Right ventricle myocardium inferior (tissue), 1 donor: Measurements from ENCODE around the gene COX18. TPM values are rescaled to one million over a fixed set of nuclear protein-coding genes. Genes with fewer than 3 reads are reported as not detected.

Source experiments
- ATAC-seq: fragments of 200-7000 bp; cut with Tn5 transposase; one replicate; pipeline ENCODE4 v1.9.1; 2020; ENCODE audit warnings: mild to moderate bottlenecking, moderate library complexity
- DNase-seq: peaks from one replicate; pipeline ENCODE4 v3.0.0; 2021; ENCODE audit errors: missing footprints
- intact Hi-C: fragments of 100-400 bp; cut with DNase I; formaldehyde crosslinking; loops from one replicate; pipeline ENCODE4 v1.11.0; 2022
- long read RNA-seq: library from polyadenylated mRNA; unstranded; transcript quantifications from one replicate; pipeline ENCODE4 v2.0.0, GENCODE V29; 2021
- total RNA-seq: library from RNA; stranded (reverse); fragmentation: NEBNext Ultra II Directional; extraction: Animal tissue kit (Norgen Biotek cat#: 25700); gene quantifications from one replicate; pipeline ENCODE4 v1.2.1, GENCODE V29; 2021
- donor health status: DM: no; HTN: yes; CAD: no; lungs with severe emphysema.

Gene COX18
- total RNA-seq: 14.9 TPM
- long read RNA-seq, partial matches to known transcripts: 0 of 1 reads
- long read RNA-seq, other reads (novel, unspliced or antisense): 0 of 1 reads

- ATAC-seq (peak; percentile 97), DNase-seq (peak; percentile 99)
- intact Hi-C loops: loop anchor here (1.0 to 10.0 kb wide), 3 partner anchors 53 to 1085 kb away; partner anchors contain the start of genes ANKRD17 and MTHFD2L
These were observed at the start of gene COX18 for GRCh38 chr4:73069338-73070073. Gene COX18 (minus strand): TSS chr4:73069716. CDS start chr4:73069649, 67 bp downstream.

- no peak for DNase-seq
- intact Hi-C loops: no loop called here
- ATAC-seq: no peak
These were observed 40.0 kb upstream of the COX18 start for GRCh38 chr4:73109493-73109892.

- intact Hi-C loops: no loop called here
- no peak for ATAC-seq
- DNase-seq: no peak
These were observed 35.2 kb upstream of the COX18 start for GRCh38 chr4:73104695-73105094.

GRCh38 chr4:73103799-73104503 is 34.4 kb upstream of the COX18 start:
- DNase-seq: no peak
- intact Hi-C loops: no loop called here

GRCh38 chr4:73099143-73099542 is 29.6 kb upstream of the COX18 start:
- intact Hi-C loops: no loop called here
- DNase-seq (no peak), ATAC-seq (no peak)

More at GRCh38 chr4:73103799-73104503, 34.4 kb upstream of the COX18 start:
- no peak for ATAC-seq

- intact Hi-C loops: no loop called here
- ATAC-seq: no peak
- DNase-seq: no peak
These were observed 29.2 kb upstream of the COX18 start for GRCh38 chr4:73098713-73099112.

GRCh38 chr4:73098016-73098415 is 28.5 kb upstream of the COX18 start:
- intact Hi-C loops: no loop called here
- no peak for ATAC-seq

GRCh38 chr4:73092868-73093267 is 23.4 kb upstream of the COX18 start:
- intact Hi-C loops: no loop called here

More at GRCh38 chr4:73098016-73098415, 28.5 kb upstream of the COX18 start:
- DNase-seq: no peak

GRCh38 chr4:73090738-73091137 is 21.2 kb upstream of the COX18 start:
- DNase-seq: no peak
- intact Hi-C loops: no loop called here
- no peak for ATAC-seq

More at GRCh38 chr4:73092868-73093267, 23.4 kb upstream of the COX18 start:
- no peak for ATAC-seq
- no peak for DNase-seq

GRCh38 chr4:73087871-73088270 is 18.4 kb upstream of the COX18 start:
- intact Hi-C loops: no loop called here
- DNase-seq (no peak), ATAC-seq (no peak)

- ATAC-seq: no peak
- no peak for DNase-seq
- intact Hi-C loops: no loop called here
These were observed 16.8 kb upstream of the COX18 start for GRCh38 chr4:73086095-73086868.

GRCh38 chr4:73080789-73081188 is 11.3 kb upstream of the COX18 start:
- ATAC-seq: no peak
- DNase-seq: no peak
- intact Hi-C loops: no loop called here

- DNase-seq (no peak), ATAC-seq (no peak)
- intact Hi-C loops: no loop called here
These were observed 6.3 kb upstream of the COX18 start for GRCh38 chr4:73075832-73076231.

- ATAC-seq (no peak), DNase-seq (no peak)
- intact Hi-C loops: loop anchor here (5.0 kb wide), 1 partner anchor 52 kb away; no protein-coding TSS in a partner anchor
These were observed 516 bp upstream of the COX18 start for GRCh38 chr4:73070074-73070390.

- ATAC-seq: no peak
These were observed 802 bp downstream of the COX18 start for GRCh38 chr4:73068491-73069337.

GRCh38 chr4:73067971-73068394 is 1.5 kb downstream of the COX18 start:
- ATAC-seq: no peak
- intact Hi-C loops: loop anchor here (10.0 kb wide), 1 partner anchor 1087 kb away; the partner anchor contains the start of gene MTHFD2L
- DNase-seq: no peak

More at GRCh38 chr4:73068491-73069337, 802 bp downstream of the COX18 start:
- intact Hi-C loops: loop anchor here (1.0 to 10.0 kb wide), 2 partner anchors 190 to 1086 kb away; partner anchors contain the start of genes ANKRD17 and MTHFD2L
- no peak for DNase-seq

GRCh38 chr4:73066928-73067327 is 2.6 kb downstream of the COX18 start:
- DNase-seq (no peak), ATAC-seq (no peak)
- intact Hi-C loops: loop anchor here (10.0 kb wide), 1 partner anchor 1088 kb away; the partner anchor contains the start of gene MTHFD2L

- intact Hi-C loops: loop anchor here (10.0 kb wide), 1 partner anchor 1088 kb away; the partner anchor contains the start of gene MTHFD2L
- DNase-seq: no peak
- no peak for ATAC-seq
These were observed 3.1 kb downstream of the COX18 start for GRCh38 chr4:73066445-73066844.
